Forelimb muscle (tissue), 1 donor: ENCODE measurements around the gene FOXD4L3. TPM values are rescaled to one million over a fixed set of nuclear protein-coding genes. Genes with fewer than 3 reads are reported as not detected.
"Not testable (repeated sequence)": the region's sequence is repeated elsewhere in the genome, so short reads cannot be mapped to it uniquely, and the experiment has no call there.

Experiments
- DNase-seq: peaks from one replicate; pipeline ENCODE4 v3.0.0-alpha.2; 2013; ENCODE audit warnings: low read depth
- polyA plus RNA-seq: library from polyadenylated mRNA; unstranded; fragments of 120-200 nt; gene quantifications from one replicate; pipeline ENCODE4 v1.2.1, GENCODE V29; 2013; ENCODE audit not compliant: insufficient read length

FOXD4L3 gene
- polyA plus RNA-seq, result 0.29 TPM

GRCh38 chr9:68302567-68302966 lies at the start of gene FOXD4L3:
Gene FOXD4L3 (plus strand): TSS chr9:68302867. CDS start chr9:68302952, 85 bp downstream.
- not testable (repeated sequence) for DNase-seq

GRCh38 chr9:68281041-68281440 lies 21.6 kb upstream of the FOXD4L3 start:
- DNase-seq, result not testable (repeated sequence)

- DNase-seq, result not testable (repeated sequence)
These were observed 1.1 kb downstream of the FOXD4L3 start for GRCh38 chr9:68303771-68304170.

GRCh38 chr9:68304212-68304611 lies 1.5 kb downstream of the FOXD4L3 start:
- DNase-seq, result not testable (repeated sequence)

GRCh38 chr9:68304777-68305176 lies 2.1 kb downstream of the FOXD4L3 start:
- DNase-seq, result not testable (repeated sequence)

- not testable (repeated sequence) for DNase-seq
These were observed 3.1 kb downstream of the FOXD4L3 start for GRCh38 chr9:68305680-68306285.

- DNase-seq, result not testable (repeated sequence)
These were observed 3.8 kb downstream of the FOXD4L3 start for GRCh38 chr9:68306391-68306964.

GRCh38 chr9:68307127-68307526 lies 4.5 kb downstream of the FOXD4L3 start:
- DNase-seq, result not testable (repeated sequence)

GRCh38 chr9:68307654-68308053 lies 5.0 kb downstream of the FOXD4L3 start:
- DNase-seq, result not testable (repeated sequence)

GRCh38 chr9:68311208-68311607 lies 8.5 kb downstream of the FOXD4L3 start:
- not testable (repeated sequence) for DNase-seq

GRCh38 chr9:68318209-68318608 lies 15.5 kb downstream of the FOXD4L3 start:
- DNase-seq, result not testable (repeated sequence)

GRCh38 chr9:68323749-68324148 lies 21.1 kb downstream of the FOXD4L3 start:
- not testable (repeated sequence) for DNase-seq

GRCh38 chr9:68324518-68324917 lies 21.9 kb downstream of the FOXD4L3 start:
- DNase-seq, result not testable (repeated sequence)

GRCh38 chr9:68329106-68329505 lies 26.4 kb downstream of the FOXD4L3 start:
- not testable (repeated sequence) for DNase-seq

GRCh38 chr9:68330531-68331173 lies 28.0 kb downstream of the FOXD4L3 start:
- not testable (repeated sequence) for DNase-seq

- not testable (repeated sequence) for DNase-seq
These were observed 29.5 kb downstream of the FOXD4L3 start for GRCh38 chr9:68332122-68332521.

- not testable (repeated sequence) for DNase-seq
These were observed 33.3 kb downstream of the FOXD4L3 start for GRCh38 chr9:68335935-68336334.

- not testable (repeated sequence) for DNase-seq
These were observed 34.1 kb downstream of the FOXD4L3 start for GRCh38 chr9:68336639-68337339.

GRCh38 chr9:68338000-68338399 lies 35.3 kb downstream of the FOXD4L3 start:
- DNase-seq, result not testable (repeated sequence)

GRCh38 chr9:68342265-68343025 lies 39.8 kb downstream of the FOXD4L3 start:
- not testable (repeated sequence) for DNase-seq

- not testable (repeated sequence) for DNase-seq
These were observed 40.6 kb downstream of the FOXD4L3 start for GRCh38 chr9:68343242-68343641.
